RWPE1 (cell line): ENCODE results near the gene ME3.
"Not testable (repeated sequence)": the region's sequence is repeated elsewhere in the genome, so short reads cannot be mapped to it uniquely, and the experiment has no call there.

Source experiments
- CTCF ChIA-PET: fragments of 350-600 bp; sonication (Branson Sonifier 250); formaldehyde crosslinking; extraction: SDS; loops from one replicate; lab custom pipeline; 2021; lab: Yijun Ruan, JAX
- POLR2A ChIA-PET: fragments of 400-600 bp; formaldehyde crosslinking; extraction: SDS; loops from one replicate; lab custom pipeline; 2020; ENCODE audit warnings: antibody characterized with exemption; ENCODE audit not compliant: low non-redundant PET; lab: Yijun Ruan, JAX
- DNase-seq: peaks from one replicate; pipeline ENCODE4 v3.0.0; 2012; ENCODE audit warnings: low spot score
- H3K27ac ChIP-seq: fragments of 450-650 bp; 2 replicates; pipeline ENCODE4 v1.5.1; 2017
- CTCF ChIP-seq: fragments of 450-650 bp; conservative IDR thresholded peaks from 2 replicates; pipeline ENCODE4 v1.5.1; 2017; ENCODE audit warnings: low read depth, mild to moderate bottlenecking

The ME3 gene

GRCh38 chr11:86418106-86418505 is 254.3 kb downstream of the ME3 start:
- ChIA-PET CTCF (no interaction called here), POLR2A (no interaction called here)
- no peak for DNase-seq
- H3K27ac ChIP-seq = no peak overlapping the region
- TF ChIP-seq CTCF = no peak

DNA sequence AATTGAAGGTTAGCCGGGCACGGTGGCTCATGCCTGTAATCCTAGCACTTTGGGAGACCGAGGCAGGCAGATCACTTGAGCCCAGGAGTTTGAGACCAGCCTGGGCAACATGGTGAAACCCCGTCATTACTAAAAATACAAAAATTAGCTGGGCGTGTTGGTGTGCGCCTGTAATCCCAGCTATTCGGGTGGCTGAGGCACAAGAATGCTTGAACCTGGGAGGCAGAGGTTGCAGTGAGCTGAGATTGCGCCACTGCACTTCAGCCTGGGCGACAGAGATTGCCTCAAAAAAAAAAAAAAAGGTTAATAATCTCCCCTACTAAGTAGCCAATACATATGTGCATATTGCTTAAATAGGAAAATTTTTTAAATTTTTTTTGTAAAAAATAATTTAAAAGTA is 255.5 kb downstream of the ME3 start:
- DNase-seq, H3K27ac ChIP-seq, POLR2A ChIA-PET: not testable (repeated sequence)
- CTCF ChIA-PET = interaction anchor here (0.7 to 1.4 kb wide), 2 partner anchors 56 to 59 kb away, joined by 3 to 4 read pairs; no protein-coding TSS in a partner anchor

GRCh38 chr11:86416494-86416893 is 255.9 kb downstream of the ME3 start:
- H3K27ac ChIP-seq = no peak overlapping the region
- no peak for TF ChIP-seq CTCF
- ChIA-PET CTCF (interaction anchor here (0.7 to 1.4 kb wide), 3 partner anchors 10 to 58 kb away, joined by 3 to 4 read pairs (median 3); no protein-coding TSS in a partner anchor), POLR2A (no interaction called here)
- no peak for DNase-seq

DNA sequence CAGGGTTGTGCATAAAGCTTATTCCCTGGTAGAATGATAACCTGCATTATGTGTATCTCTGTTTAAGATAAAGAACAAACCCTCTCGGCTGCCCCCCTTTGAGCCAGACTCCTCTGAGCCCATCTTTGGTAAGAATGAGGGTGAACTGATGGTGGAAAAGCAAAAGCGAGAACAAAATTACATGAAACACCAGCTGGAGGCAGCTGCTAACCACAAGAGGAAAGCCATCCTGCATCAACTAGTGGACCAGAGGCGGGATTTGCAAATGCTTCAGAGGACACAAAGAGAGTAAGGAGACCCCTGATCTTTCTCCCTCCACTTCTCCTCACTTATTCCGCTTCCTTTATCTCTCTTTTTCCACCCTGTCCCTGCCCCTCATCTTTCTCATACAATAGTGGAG is 257.4 kb downstream of the ME3 start:
- ChIA-PET POLR2A (no interaction called here), CTCF (interaction anchor here (0.6 kb wide), 1 partner anchor 42 kb away, joined by 3 read pairs; no protein-coding TSS in a partner anchor)
- H3K27ac ChIP-seq = no peak overlapping the region
- no peak for DNase-seq
- no peak for TF ChIP-seq CTCF

- ChIA-PET CTCF (no interaction called here), POLR2A (no interaction called here)
- DNase-seq = peak; percentile 50
- TF ChIP-seq CTCF = no peak
- H3K27ac ChIP-seq = no peak overlapping the region
Observed at GRCh38 chr11:86414032-86414431, 258.4 kb downstream of the ME3 start.

- ChIA-PET CTCF (interaction anchor here (0.6 to 0.7 kb wide), 3 partner anchors 79 to 554 kb away, joined by 3 to 4 read pairs (median 3); partner anchors contain the start of gene CCDC83), POLR2A (no interaction called here)
- peak; percentile 29 for DNase-seq
- no peak overlapping the region for H3K27ac ChIP-seq
- TF ChIP-seq CTCF = 0 out of 2 replicates have a peak, but pooled peaks have one; percentile 13
Observed at GRCh38 chr11:86408845-86409244, 263.6 kb downstream of the ME3 start.

DNA sequence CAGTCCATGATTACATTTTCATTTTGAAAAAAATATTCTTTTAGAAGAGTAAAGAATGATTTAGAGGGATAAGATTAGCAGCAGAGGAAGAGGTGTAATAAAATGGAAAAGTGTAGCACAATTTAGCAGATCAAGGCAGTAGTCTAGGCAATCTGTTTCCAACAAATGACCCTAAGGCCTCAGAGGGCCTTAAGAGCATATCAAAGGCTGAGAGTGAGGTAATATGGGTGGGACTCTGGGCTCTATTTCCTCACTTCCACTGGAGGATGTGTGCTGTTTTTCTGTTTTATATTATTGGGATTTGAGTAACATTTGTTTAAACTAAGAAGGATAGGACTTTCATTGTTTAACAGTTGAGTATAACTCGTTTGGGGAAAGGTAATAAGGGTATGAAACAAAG is 269.0 kb downstream of the ME3 start:
- no peak for TF ChIP-seq CTCF
- CTCF ChIA-PET = interaction anchor here (0.5 to 0.6 kb wide), 2 partner anchors 23 to 44 kb away, joined by 3 read pairs; no protein-coding TSS in a partner anchor

More for the DNA sequence above, 269.0 kb downstream of the ME3 start:
- POLR2A ChIA-PET = no interaction called here
- no peak for DNase-seq
- H3K27ac ChIP-seq = no peak overlapping the region
